GM12874 (cell line): Measurements from ENCODE around the gene NIM1K.

Experiments
- CTCF ChIP-seq: IDR thresholded peaks from 2 replicates; pipeline ENCODE4 v1.5.1; 2011; ENCODE audit warnings: low read depth, mild to moderate bottlenecking, control low read depth, low read length, moderate library complexity; ENCODE audit not compliant: insufficient read depth

NIM1K gene

GRCh38 chr5:43288269-43288831 lies 96.3 kb downstream of the NIM1K start:
- TF ChIP-seq CTCF, result no peak

- no peak for TF ChIP-seq CTCF
Observed at GRCh38 chr5:43290726-43291125, 98.7 kb downstream of the NIM1K start.

- no peak for TF ChIP-seq CTCF
Observed at GRCh38 chr5:43294226-43294625, 102.2 kb downstream of the NIM1K start.

- TF ChIP-seq CTCF, result no peak
Observed at GRCh38 chr5:43295202-43295601, 103.2 kb downstream of the NIM1K start.

- TF ChIP-seq CTCF, result no peak
Observed at GRCh38 chr5:43296835-43297234, 104.8 kb downstream of the NIM1K start.

- no peak for TF ChIP-seq CTCF
Observed at GRCh38 chr5:43298443-43298842, 106.4 kb downstream of the NIM1K start.

GRCh38 chr5:43300112-43300511 lies 108.1 kb downstream of the NIM1K start:
- TF ChIP-seq CTCF, result no peak

- TF ChIP-seq CTCF, result no peak
Observed at GRCh38 chr5:43301653-43302091, 109.6 kb downstream of the NIM1K start.
